WTC11 (cell line): ENCODE measurements around the gene TM7SF3.

Experiments
- ATF1 ChIP-seq: sonication (generic); formaldehyde crosslinking; IDR thresholded peaks from 2 replicates; pipeline ENCODE4 v1.8.1; 2023; ENCODE audit warnings: mild to moderate bottlenecking, moderate library complexity, missing genetic modification reagents
- CREB1 ChIP-seq: sonication (generic); formaldehyde crosslinking; IDR thresholded peaks from 2 replicates; pipeline ENCODE4 v1.8.0; 2023; ENCODE audit warnings: mild to moderate bottlenecking, missing genetic modification reagents
- CTCF ChIP-seq: fragments of 200-600 bp; IDR thresholded peaks from 2 replicates; pipeline ENCODE4 v1.8.0; 2022; ENCODE audit warnings: antibody characterized with exemption
- PRDM15 ChIP-seq: sonication (generic); formaldehyde crosslinking; IDR thresholded peaks from 2 replicates; pipeline ENCODE4 v1.8.0; 2022; ENCODE audit warnings: missing genetic modification reagents
- SMAD3 ChIP-seq: sonication (generic); formaldehyde crosslinking; IDR thresholded peaks from 2 replicates; pipeline ENCODE4 v1.8.0; 2022; ENCODE audit warnings: missing genetic modification reagents, mild to moderate bottlenecking, borderline replicate concordance
- TF ChIP-seq, protein P1 (sequence below): fragments of 250-450 bp; sonication (Bioruptor Pico); IDR thresholded peaks from 2 replicates; pipeline ENCODE4 v1.9.0; 2021; ENCODE audit warnings: mild to moderate bottlenecking
- TF ChIP-seq, protein P2 (sequence below): sonication (generic); formaldehyde crosslinking; conservative IDR thresholded peaks from 2 replicates; pipeline ENCODE4 v1.8.1; 2022; ENCODE audit warnings: mild to moderate bottlenecking, missing genetic modification reagents

DNA sequence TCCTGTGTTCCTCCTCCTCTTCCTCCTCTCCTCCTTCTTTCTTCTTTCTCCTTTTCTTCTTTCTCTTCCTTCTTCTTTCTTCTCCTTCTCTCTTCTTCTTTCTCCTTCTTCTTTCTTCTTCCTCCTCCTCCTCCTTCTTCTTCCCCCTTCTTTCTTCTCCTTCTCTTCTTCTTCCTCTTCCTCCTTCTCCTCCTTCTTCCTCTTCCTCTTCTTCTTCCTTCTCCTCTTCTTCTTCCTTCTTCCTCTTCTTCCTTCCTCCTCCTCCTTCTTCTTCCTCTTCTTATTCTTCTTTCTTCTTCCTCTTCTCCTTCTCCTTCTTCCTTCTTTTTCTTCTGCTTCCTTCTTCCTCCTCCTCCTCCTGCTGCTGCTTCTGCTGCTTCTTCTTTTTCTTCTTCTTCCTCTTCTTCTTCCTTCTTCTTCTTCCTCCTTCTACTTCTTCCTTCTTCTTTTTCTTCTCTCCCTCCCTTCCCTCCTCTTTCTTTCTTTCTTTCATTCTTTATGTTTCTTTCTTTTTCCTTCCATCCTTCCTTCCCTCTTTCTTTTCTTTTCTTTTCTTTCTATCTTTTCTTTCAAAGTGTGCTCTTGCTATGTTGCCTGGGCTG, 49.2 kb upstream of the TM7SF3 start:
- TF ChIP-seq CTCF = no peak
- TF ChIP-seq, protein P1, sequence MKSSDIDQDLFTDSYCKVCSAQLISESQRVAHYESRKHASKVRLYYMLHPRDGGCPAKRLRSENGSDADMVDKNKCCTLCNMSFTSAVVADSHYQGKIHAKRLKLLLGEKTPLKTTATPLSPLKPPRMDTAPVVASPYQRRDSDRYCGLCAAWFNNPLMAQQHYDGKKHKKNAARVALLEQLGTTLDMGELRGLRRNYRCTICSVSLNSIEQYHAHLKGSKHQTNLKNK = no peak
- no peak for TF ChIP-seq CREB1
- no peak for TF ChIP-seq PRDM15
- TF ChIP-seq, protein P2, sequence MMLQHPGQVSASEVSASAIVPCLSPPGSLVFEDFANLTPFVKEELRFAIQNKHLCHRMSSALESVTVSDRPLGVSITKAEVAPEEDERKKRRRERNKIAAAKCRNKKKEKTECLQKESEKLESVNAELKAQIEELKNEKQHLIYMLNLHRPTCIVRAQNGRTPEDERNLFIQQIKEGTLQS (CRISPR knock-in tag) = no peak
- no peak for TF ChIP-seq SMAD3
- no peak for TF ChIP-seq ATF1 (CRISPR knock-in tag)
